Thoracic aorta (tissue), 2 donors: Measurements from ENCODE around the gene GAB3. TPM values are rescaled to one million over a fixed set of nuclear protein-coding genes. Genes with fewer than 3 reads are reported as not detected.
"Not testable (repeated sequence)": the region's sequence is repeated elsewhere in the genome, so short reads cannot be mapped to it uniquely, and the experiment has no call there.

ENCODE experiments used
- ATAC-seq: fragments of 150-250 bp; one replicate; pipeline ENCODE4 v1.8.0; 2017; ENCODE audit warnings: low read depth; ENCODE audit not compliant: insufficient number of reproducible peaks, low FRiP score
- DNase-seq: peaks from one replicate; pipeline ENCODE4 v3.0.0-alpha.2; 2020; ENCODE audit warnings: low spot score
- H3K27ac ChIP-seq, 2 donors: fragments of 200-600 bp; sonication (generic); 1 replicate in 1 of 2; 2 replicates in 1 of 2; pipeline ENCODE4 v1.5.1; 2016; ENCODE audit warnings: mild to moderate bottlenecking in 2 of 2, moderate library complexity in 2 of 2
- H3K27me3 ChIP-seq: fragments of 200-600 bp; sonication (generic); replicated peaks from 2 replicates; pipeline ENCODE4 v1.6.0; 2016; ENCODE audit warnings: mild to moderate bottlenecking; ENCODE audit not compliant: insufficient read depth
- H3K36me3 ChIP-seq: fragments of 200-600 bp; sonication (generic); one replicate; pipeline ENCODE4 v1.5.1; 2016
- H3K4me1 ChIP-seq, 2 donors: fragments of 200-600 bp; sonication (generic); 1 replicate in 1 of 2; 2 replicates in 1 of 2; pipeline versions ENCODE4 v1.5.1 to v1.6.0; 2016; ENCODE audit warnings: low read depth in 2 of 2, mild to moderate bottlenecking in 1 of 2; ENCODE audit not compliant: control insufficient read depth in 1 of 2
- H3K4me3 ChIP-seq: fragments of 200-600 bp; sonication (generic); 2 replicates; pipeline ENCODE4 v1.5.1; 2016; ENCODE audit warnings: mild to moderate bottlenecking
- H3K9me3 ChIP-seq: fragments of 200-600 bp; sonication (generic); 2 replicates; pipeline ENCODE4 v1.5.1; 2016
- CTCF ChIP-seq: fragments of 200-600 bp; sonication (generic); IDR thresholded peaks from one replicate; pipeline ENCODE4 v1.5.1; 2019; ENCODE audit warnings: antibody characterized with exemption
- total RNA-seq, 2 donors: library from RNA; depleted of rRNA; stranded (reverse); fragments of >200 nt; gene quantifications; one replicate each; pipeline versions ENCODE4 v1.1.0 to v1.2.3, GENCODE V29; 2016

Gene GAB3
- total RNA-seq, 2 donors from 2014 or later, result 9.2 to 10.9 TPM

- no peak for ATAC-seq
- H3K9me3 ChIP-seq, result no peaks in the 10 kb centered on the region
- H3K4me3 ChIP-seq, result no peak overlapping the region
- H3K27ac ChIP-seq, result no peak overlapping the region
- TF ChIP-seq CTCF, result no peak
- DNase-seq, result no peak
- H3K4me1 ChIP-seq, result no peaks in the 10 kb centered on the region
- H3K36me3 ChIP-seq, result no peaks in the 10 kb centered on the region
- no peaks in the 10 kb centered on the region for H3K27me3 ChIP-seq
Measured at GRCh38 chrX:154655346-154655745, 95.5 kb downstream of the GAB3 start.

GRCh38 chrX:154654925-154655324 is 96.0 kb downstream of the GAB3 start:
- Histone ChIP-seq H3K36me3 (no peaks in the 10 kb centered on the region), H3K4me3 (no peak overlapping the region), H3K27ac (no peak overlapping the region), H3K9me3 (no peaks in the 10 kb centered on the region), H3K4me1 (no peaks in the 10 kb centered on the region), H3K27me3 (no peaks in the 10 kb centered on the region)
- no peak for DNase-seq
- no peak for ATAC-seq
- no peak for TF ChIP-seq CTCF

- H3K9me3 ChIP-seq, result no peaks in the 10 kb centered on the region
- TF ChIP-seq CTCF, result no peak
- no peaks in the 10 kb centered on the region for H3K4me1 ChIP-seq
- ATAC-seq (no peak), DNase-seq (no peak)
- no peak overlapping the region for H3K27ac ChIP-seq
- H3K27me3 ChIP-seq, result no peaks in the 10 kb centered on the region
- H3K4me3 ChIP-seq, result no peak overlapping the region
- no peaks in the 10 kb centered on the region for H3K36me3 ChIP-seq
Measured at GRCh38 chrX:154654372-154654771, 96.5 kb downstream of the GAB3 start.

GRCh38 chrX:154653413-154653812 is 97.5 kb downstream of the GAB3 start, which contains the start of gene CTAG2:
Gene CTAG2, minus strand, starts transcription at chrX:154653579. Its CDS starts 64 bp downstream, at chrX:154653515.
- not testable (repeated sequence) for ATAC-seq, DNase-seq, H3K27me3 ChIP-seq, H3K4me3 ChIP-seq, H3K27ac ChIP-seq, H3K36me3 ChIP-seq, H3K9me3 ChIP-seq, H3K4me1 ChIP-seq

GRCh38 chrX:154653048-154653401 is 97.9 kb downstream of the GAB3 start:
- no peak for TF ChIP-seq CTCF
- H3K9me3 ChIP-seq, result no peaks in the 10 kb centered on the region
- ATAC-seq (no peak), DNase-seq (no peak)
- H3K4me3 ChIP-seq, result no peak overlapping the region
- no peak overlapping the region for H3K27ac ChIP-seq
- no peaks in the 10 kb centered on the region for H3K36me3 ChIP-seq
- H3K27me3 ChIP-seq, result no peaks in the 10 kb centered on the region
- H3K4me1 ChIP-seq, result no peaks in the 10 kb centered on the region

GRCh38 chrX:154652311-154653047 is 98.4 kb downstream of the GAB3 start:
- Histone ChIP-seq H3K27me3 (no peaks in the 10 kb centered on the region), H3K9me3 (no peaks in the 10 kb centered on the region), H3K4me3 (no peak overlapping the region), H3K4me1 (no peaks in the 10 kb centered on the region), H3K27ac (no peak overlapping the region), H3K36me3 (no peaks in the 10 kb centered on the region)
- no peak for ATAC-seq
- TF ChIP-seq CTCF, result no peak
- no peak for DNase-seq
